HG03095 (cell line): ENCODE measurements around the gene TRANK1.
"Not testable (repeated sequence)": the region's sequence is repeated elsewhere in the genome, so short reads cannot be mapped to it uniquely, and the experiment has no call there.

Experiments
- ATAC-seq: cut with Tn5 transposase; IDR thresholded peaks from one replicate; pipeline ENCODE4 v1.9.1; 2021; ENCODE audit warnings: moderate library complexity; ENCODE audit not compliant: unreplicated experiment

TRANK1 gene

DNA sequence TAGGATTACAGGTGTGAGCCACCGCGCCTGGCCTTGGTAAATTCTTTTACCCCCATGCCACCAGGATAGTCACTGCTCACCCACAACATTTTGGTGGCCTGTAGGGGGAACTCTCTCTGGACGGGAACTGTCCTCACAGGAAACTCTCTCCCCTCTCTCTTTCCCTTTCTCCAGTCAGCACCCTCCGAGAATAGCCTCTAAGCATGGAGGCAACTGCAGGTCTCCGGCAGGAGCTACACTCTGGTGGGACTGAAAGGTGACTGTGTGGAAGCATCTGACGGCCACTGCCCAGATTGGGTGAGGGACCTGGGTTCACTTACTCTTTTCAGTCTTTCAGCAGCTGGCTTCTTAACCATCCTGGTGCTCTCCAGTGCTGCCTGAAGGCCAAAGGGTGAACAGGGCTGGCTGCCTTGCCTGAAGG, 21.3 kb downstream of the TRANK1 start:
- ATAC-seq, result no peak

DNA sequence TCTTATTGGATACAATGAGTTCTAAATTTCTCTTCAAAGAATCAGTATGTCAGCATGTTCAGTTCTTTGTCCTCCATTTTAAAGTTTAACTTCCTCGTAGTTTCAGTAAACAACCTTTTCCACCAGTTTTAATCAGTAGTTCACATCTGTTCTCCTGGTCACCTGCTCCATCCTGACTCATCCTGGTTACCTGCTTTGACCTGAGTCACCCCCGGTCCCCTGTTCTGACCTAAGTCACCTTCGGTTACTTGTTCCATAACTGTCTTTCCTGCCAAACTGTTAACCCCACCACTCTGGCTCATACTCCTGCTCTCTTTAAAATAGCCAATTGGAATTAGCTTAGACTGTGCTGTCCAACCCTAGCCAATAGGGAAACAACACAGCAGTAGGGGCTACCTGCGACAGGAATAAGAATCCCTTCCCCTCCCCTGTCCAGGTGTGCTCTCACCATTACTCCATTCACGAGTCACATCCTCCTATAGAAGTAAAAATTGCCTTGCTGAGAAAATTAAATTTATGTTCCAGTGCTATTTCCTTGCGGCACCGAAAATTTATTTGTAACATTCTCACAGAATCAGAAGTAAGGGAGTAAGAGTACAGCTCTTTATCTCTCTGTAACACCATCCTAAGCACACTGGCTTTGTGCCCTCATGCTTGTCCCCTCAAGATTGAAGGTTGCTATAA, 23.8 kb downstream of the TRANK1 start:
- no peak for ATAC-seq

DNA sequence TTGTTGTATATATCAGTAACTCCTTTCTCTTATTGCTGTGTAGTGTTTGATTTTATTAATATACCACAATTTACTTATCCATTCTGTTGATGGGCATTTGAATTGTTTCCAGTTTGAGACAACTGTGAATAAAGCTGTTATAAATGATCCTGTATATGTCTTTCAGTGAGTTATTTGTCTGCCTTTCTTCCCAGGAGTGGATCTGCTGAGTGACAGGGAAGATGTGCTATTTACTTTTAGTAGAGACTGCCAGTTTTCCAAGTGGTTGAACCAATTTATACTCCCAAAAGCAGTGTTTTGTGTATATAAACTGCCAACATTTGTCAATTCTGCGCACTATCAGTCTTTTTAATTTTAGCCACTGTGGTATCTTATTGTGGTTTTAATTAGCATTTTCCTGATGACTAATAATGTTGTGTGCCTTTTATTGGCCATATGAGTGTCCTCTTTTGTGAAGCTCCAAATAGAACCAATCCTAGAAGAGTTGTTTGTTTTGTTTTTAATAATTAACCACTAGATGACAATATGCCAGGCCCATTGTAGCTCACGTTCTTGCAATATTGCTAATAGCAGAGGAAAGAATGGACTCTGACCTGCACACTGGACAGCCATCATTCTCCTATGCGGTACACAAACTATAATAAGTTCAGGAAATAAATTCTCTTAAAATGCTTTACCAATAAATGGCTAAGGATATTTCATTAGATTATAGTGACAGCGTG, 25.3 kb downstream of the TRANK1 start:
- ATAC-seq, result no peak

DNA sequence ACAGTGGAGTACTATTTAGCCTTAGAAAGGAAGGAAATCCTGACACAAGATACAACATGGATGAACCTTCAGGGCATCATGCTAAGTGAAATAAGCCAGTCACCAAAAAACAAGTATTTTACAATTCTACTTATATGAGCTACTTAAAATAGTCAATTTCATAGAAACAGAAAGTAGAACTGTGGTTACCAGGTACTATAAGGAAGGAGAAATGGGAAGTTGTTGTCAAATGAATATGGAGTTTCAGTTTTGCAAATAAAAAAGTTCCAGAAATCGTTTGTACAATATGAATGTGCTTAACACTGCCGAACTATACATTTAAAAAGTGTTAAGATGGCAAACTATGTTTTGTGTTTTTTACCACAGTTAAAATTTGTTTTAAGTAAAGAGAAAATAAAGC, 26.8 kb downstream of the TRANK1 start:
- ATAC-seq, result peak; percentile 85

DNA sequence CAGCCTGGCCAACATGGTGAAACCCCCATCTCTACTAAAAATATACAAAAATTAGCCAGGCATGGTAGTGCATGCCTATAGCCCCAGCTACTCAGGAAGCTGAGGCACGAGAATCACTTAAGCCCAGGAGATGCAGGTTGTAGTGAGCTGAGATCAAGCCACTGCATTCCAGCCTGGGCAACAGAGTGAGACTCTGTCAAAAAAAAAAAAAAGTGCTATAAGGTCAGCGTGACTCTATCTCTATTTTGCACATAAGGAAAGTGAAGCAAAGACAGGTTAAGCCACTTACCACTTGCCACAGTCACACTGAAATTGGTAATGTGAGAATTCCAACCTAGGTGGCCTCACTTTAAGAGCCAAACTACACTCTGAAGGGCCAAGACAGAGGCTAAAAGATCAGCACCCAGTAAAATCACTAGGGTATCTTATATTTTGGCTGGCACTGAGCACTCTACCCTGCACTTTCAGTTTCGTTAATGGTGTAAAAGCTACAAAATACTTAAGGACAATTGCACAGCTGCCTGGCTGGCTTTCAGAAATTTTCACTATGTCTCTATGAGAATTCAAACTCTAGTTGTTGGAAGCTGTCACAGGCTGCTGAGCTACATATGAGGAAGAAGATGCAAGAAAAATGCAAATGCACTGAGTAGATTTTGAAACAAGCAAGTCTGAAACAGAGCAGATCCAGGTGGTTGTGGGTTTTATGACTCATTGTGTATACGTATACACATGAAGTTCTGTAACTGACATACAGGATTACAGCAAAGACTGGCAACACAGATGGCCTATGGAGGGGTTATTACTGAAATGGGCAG, 32.7 kb downstream of the TRANK1 start:
- peak; percentile 94 for ATAC-seq

DNA sequence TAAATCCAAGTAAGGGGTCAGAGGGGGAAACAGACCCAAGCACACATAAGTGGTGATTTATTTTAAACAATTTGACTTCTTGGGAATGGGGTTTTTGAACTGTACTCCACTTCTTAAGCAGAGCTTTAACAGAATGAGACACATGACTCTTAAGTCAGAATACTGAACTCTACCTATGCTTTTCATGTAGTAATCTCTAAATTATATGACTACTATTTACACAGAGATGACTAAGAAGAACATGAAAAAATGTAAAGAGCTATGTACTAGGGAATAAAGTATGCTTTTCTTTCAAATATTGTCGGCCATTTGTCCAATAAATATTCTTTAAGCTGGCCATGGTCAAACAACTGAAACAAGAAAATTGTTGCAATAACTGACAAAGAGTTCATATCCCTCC, 35.2 kb downstream of the TRANK1 start:
- no peak for ATAC-seq

DNA sequence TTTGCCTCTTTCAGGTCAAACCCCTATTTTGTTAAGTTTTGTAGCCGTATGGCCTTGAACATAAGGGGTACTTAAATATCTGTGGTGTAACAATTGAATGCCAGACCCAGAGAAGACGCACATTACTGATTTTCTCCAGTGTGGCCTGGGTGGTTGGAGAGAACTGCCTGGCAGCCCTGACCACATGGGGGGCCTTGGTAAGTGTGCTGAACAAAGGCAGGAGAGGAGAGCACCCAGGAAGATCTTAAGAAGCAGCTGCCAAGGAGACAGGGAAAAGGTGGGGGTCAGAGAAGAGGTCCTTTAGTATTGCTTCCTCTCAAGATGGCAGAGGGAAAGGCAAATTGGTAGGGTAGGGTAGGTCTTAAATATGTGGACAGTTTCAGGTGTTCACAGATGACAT, 35.7 kb downstream of the TRANK1 start:
- no peak for ATAC-seq

DNA sequence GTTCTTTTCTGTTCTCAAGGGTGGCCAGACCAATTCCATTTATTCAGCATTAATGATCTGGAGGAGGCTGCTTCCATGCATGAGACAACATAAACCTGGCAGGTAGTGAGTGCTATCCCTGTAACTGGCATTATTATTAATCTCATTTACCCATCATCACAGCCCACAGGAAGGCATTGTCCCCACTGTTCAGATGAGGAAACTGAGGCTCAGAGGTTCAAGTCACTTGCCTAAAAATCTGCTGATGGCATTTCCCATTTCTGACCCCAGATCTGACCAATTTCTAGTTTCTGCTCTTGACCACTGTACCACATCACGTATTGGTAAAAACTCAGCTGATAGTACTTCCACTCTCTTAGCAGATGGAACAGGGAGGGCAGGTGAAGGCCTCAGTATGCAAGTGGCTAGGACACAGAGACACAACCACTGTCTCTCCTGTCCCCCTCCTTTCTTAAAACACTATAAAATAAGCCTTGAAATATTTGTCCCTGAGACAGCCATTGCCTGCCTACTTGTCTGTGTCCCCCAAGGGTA, 36.1 kb downstream of the TRANK1 start:
- no peak for ATAC-seq

DNA sequence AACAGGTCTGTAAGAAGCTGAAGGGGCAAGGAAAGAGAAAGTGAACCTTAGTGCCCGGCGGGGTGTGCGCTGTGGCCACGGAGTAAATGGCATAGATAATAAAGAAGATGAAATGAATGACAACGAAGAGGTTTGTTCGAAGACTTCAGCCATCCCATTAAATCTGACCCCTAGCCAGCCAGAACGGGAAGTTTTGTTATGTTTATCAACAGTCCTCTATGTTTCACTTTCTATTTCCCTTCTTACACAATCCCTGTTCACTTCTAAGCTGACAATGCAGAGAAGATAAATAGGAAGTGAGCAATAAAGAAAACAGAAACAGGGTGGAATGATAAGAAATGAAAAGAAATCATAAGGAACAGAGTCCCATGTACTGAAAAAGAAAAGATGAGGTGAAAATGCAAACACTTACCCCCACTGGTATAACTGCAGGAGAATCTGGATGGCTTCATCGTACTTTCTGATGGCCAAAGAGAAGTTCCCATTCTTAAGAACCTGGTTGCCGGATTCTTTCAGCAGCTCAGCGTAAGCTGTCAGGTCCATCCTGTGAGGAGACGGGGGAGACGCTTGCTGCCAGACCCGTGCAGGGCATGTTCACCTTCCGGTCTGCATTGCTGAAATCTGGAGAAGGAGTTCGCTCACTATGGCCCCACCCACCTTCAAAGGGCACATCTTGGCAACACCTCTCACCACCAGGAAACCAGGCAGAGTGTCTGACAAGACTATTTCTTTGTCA, 36.8 kb downstream of the TRANK1 start:
- ATAC-seq, result no peak

GRCh38 chr3:36906504-36907149, 38.2 kb downstream of the TRANK1 start:
- no peak for ATAC-seq

DNA sequence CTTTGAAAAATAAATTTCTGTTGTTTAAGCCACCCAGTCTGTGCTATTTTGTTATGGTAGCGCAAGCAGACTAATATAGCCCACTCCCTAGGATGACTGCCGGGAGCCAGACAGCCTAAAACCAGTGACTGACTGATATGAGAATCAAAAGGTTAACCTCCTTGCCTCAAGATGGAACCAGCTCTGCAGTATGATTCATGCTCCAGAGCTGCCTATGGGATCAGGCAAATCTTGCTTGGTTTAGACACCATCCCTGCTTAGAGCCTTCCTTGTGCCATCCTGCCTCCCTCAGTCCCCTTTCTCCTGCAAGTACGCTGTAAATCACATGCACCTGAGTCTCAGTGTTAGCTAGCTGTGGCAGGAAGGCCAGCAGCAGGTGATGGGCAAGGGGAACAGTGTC, 39.3 kb downstream of the TRANK1 start:
- ATAC-seq, result no peak

- no peak for ATAC-seq
These were observed 40.2 kb downstream of the TRANK1 start for GRCh38 chr3:36904641-36905040.

- ATAC-seq, result not testable (repeated sequence)
These were observed 40.8 kb downstream of the TRANK1 start for GRCh38 chr3:36904065-36904464.

GRCh38 chr3:36903119-36903882, 41.6 kb downstream of the TRANK1 start:
- ATAC-seq, result no peak

- ATAC-seq, result no peak
These were observed 43.3 kb downstream of the TRANK1 start for GRCh38 chr3:36901588-36901987.

DNA sequence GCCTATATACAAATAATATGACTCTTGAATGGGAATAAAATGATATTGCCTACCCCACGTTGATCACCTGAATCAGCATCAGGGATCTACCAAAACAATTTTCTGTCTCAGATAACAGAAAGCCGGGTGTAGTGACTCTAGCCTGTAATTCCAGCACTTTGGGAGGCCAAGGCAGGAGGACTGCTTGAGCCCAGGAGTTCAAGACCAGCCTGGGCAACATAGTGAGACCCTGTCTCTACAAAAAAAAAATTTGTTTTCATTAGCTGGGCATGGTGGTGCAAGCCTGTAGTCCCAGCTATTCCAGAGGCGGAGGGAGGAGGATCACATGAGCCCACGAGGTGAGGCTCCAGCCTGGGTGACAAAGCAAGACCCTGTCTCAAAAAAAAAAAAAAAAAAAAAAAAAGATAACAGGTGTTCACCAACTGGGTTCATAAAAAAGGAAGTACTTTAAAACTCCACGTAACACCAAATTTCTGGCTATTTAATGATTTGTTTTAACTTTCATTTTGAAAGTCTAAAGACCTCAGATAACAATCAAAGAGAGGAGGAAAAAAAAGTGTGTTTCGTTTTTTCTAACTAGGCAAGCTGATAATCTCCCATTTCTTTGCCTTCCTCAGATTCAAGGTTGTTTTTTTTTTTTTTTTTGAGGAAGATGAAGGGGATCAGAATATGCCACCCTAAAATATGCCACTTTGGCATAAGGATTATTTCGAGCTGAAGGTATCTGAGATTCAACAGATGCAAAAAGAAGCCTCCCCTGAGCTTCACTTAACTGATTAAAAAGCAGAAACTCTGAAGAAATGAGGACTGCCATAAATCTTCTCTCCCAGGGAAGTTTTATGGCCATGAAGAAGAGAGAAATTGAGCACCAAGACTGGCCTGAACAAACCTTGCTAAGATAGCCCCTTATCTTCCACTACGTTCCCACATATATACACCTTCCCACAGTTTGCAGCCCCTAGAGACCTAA, 44.1 kb downstream of the TRANK1 start:
- ATAC-seq, result no peak

DNA sequence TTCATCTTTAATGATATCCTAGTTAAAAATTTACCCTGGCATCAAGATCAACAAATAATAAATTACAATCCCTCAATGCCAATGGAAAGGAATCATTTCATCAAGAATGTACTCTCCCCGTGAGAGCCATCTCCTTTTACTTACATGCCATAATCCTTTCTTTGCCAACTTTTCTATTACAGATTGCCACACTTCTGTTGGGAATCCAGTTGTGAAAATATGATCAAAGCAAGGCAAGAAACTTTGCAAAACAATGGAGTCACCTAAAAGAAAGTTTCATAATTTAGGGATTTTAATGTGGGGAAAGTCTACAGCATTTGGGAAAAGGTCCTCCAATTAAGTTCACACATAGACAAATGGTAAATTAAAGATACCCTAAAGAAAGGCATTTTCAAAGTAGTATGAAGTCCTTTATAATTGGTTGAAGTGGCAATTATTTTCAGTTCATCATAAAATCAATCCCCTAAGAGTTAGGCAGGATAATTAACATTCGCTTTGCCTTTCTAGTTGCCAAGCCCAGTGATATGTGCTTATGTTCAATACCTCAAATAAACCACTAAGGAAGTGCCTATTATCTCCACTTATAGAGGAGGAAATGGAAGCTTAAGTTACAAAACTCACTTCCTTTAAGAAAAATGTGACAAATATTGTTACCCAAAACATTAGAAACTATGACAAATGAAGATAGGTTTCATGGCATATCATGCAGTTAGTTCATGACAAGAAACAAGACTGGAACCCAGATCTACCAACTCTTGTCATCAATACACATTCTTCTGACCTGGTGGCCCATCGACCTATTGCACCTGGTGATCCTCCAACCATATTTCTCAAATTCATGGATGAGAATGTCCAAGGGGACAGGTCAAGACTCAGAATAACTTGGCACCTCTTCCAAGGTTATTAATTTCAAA, 49.1 kb downstream of the TRANK1 start:
- no peak for ATAC-seq
